Fibroblast of pulmonary artery (primary cell): ENCODE results near the gene PTGER3.

Experiments used
- DNase-seq: peaks from one replicate; pipeline ENCODE4 v3.0.0-alpha.2; 2010; ENCODE audit warnings: low read depth
- H3K4me3 ChIP-seq: replicated peaks from 2 replicates; pipeline ENCODE4 v1.5.1; 2011; ENCODE audit warnings: low read depth, mild to moderate bottlenecking, control low read depth, low read length, moderate library complexity
- CTCF ChIP-seq: IDR thresholded peaks from 2 replicates; pipeline ENCODE4 v1.5.1; 2011; ENCODE audit warnings: mild to moderate bottlenecking, control low read depth, low read length, inconsistent platforms; ENCODE audit errors: missing control alignments

PTGER3 gene

GRCh38 chr1:71041806-71042205, 5.8 kb downstream of the PTGER3 start:
- TF ChIP-seq CTCF, result no peak
- no peak overlapping the region for H3K4me3 ChIP-seq

GRCh38 chr1:71039661-71040262, 7.9 kb downstream of the PTGER3 start:
- no peak for TF ChIP-seq CTCF
- no peak overlapping the region for H3K4me3 ChIP-seq

More at GRCh38 chr1:71041806-71042205, 5.8 kb downstream of the PTGER3 start:
- DNase-seq, result no peak

GRCh38 chr1:71038942-71039341, 8.7 kb downstream of the PTGER3 start:
- DNase-seq, result no peak
- no peak overlapping the region for H3K4me3 ChIP-seq
- TF ChIP-seq CTCF, result no peak

More at GRCh38 chr1:71039661-71040262, 7.9 kb downstream of the PTGER3 start:
- no peak for DNase-seq

GRCh38 chr1:71037829-71038620, 9.6 kb downstream of the PTGER3 start:
- H3K4me3 ChIP-seq, result no peak overlapping the region
- DNase-seq, result no peak

GRCh38 chr1:71037066-71037465, 10.6 kb downstream of the PTGER3 start:
- H3K4me3 ChIP-seq, result no peak overlapping the region
- no peak for TF ChIP-seq CTCF
- DNase-seq, result no peak

More at GRCh38 chr1:71037829-71038620, 9.6 kb downstream of the PTGER3 start:
- TF ChIP-seq CTCF, result no peak

GRCh38 chr1:71033136-71033535, 14.5 kb downstream of the PTGER3 start:
- TF ChIP-seq CTCF, result no peak
- H3K4me3 ChIP-seq, result no peak overlapping the region
- no peak for DNase-seq
